Liver (tissue), 3 donors: ENCODE measurements around the gene LRRTM4.

ENCODE experiments used
- CTCF ChIP-seq: fragments of 150-350 bp; IDR thresholded peaks from 2 replicates; pipeline ENCODE4 v1.5.1; 2017; ENCODE audit warnings: improper control_type of control experiment, low read depth, low read length; ENCODE audit not compliant: missing input control
- FOXA1 ChIP-seq: IDR thresholded peaks from 2 replicates; pipeline ENCODE4 v1.6.1; 2016; ENCODE audit warnings: antibody characterized with exemption
- GABPA ChIP-seq, 2 donors: IDR thresholded peaks in 1 of 2; conservative IDR thresholded peaks in 1 of 2; 2 replicates each; pipeline ENCODE4 v1.6.1; 2016; ENCODE audit warnings: antibody characterized with exemption in 2 of 2, mild to moderate bottlenecking in 1 of 2, moderate library complexity in 1 of 2
- HNF4G ChIP-seq: IDR thresholded peaks from 2 replicates; pipeline ENCODE4 v1.6.1; 2016; ENCODE audit warnings: antibody characterized with exemption
- RAD21 ChIP-seq, 2 donors: IDR thresholded peaks; 2 replicates each; pipeline ENCODE4 v1.6.1; 2016; ENCODE audit warnings: antibody characterized with exemption in 2 of 2, mild to moderate bottlenecking in 2 of 2
- RXRA ChIP-seq, 2 donors: IDR thresholded peaks; 2 replicates each; pipeline ENCODE4 v1.6.1; 2017 to 2018; ENCODE audit warnings: antibody characterized with exemption in 2 of 2, mild to moderate bottlenecking in 1 of 2
- SP1 ChIP-seq: IDR thresholded peaks from 2 replicates; pipeline ENCODE4 v1.6.1; 2018; ENCODE audit warnings: antibody characterized with exemption, mild to moderate bottlenecking
- TAF1 ChIP-seq: conservative IDR thresholded peaks from 2 replicates; pipeline ENCODE4 v1.6.1; 2016; ENCODE audit warnings: antibody characterized with exemption, mild to moderate bottlenecking
- YY1 ChIP-seq: IDR thresholded peaks from 2 replicates; pipeline ENCODE4 v1.6.1; 2016; ENCODE audit warnings: antibody characterized with exemption, mild to moderate bottlenecking
- TF ChIP-seq, protein P1 (sequence below): IDR thresholded peaks from 2 replicates; pipeline ENCODE4 v1.6.1; 2016; ENCODE audit warnings: antibody characterized with exemption
- TF ChIP-seq, protein P2 (sequence below): IDR thresholded peaks from 2 replicates; pipeline ENCODE4 v1.6.1; 2016; ENCODE audit warnings: antibody characterized with exemption
- donor health status: healthy.
- donor health status: healthy.

DNA sequence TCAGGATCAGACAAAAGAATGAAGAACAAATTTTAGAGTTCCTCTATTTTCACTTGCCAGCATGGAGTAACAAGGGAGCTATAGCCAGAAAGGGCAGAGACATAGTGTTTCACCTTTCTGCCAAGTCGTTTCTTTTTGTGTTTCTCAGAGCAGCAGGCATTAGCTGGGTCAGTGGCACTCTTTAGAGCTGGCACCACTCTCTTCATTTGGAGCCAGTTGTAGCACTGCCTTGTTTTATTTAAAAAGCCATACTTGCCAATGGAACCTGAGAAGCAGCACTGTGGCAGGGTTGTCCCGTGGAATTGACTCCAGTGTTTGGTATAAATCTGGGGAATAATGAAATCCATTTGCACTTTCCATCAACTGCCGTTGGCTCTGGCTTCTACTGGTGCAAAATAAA is 64.0 kb downstream of the LRRTM4 start:
- TF ChIP-seq GABPA (IDR thresholded peaks at IDR 0.05 in 1 of 2, conservative IDR thresholded peaks at IDR 0.05 in 1 of 2) (no peak), YY1 (no peak), CTCF (no peak), FOXA1 (no peak), SP1 (no peak), RAD21 (IDR thresholded peaks at IDR 0.05) (no peak), TAF1 (no peak), RXRA (IDR thresholded peaks at IDR 0.05) (no peak), HNF4G (no peak)
- TF ChIP-seq, protein P1, sequence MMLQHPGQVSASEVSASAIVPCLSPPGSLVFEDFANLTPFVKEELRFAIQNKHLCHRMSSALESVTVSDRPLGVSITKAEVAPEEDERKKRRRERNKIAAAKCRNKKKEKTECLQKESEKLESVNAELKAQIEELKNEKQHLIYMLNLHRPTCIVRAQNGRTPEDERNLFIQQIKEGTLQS: no peak
- TF ChIP-seq, protein P2, sequence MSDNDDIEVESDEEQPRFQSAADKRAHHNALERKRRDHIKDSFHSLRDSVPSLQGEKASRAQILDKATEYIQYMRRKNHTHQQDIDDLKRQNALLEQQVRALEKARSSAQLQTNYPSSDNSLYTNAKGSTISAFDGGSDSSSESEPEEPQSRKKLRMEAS: no peak
